Suppressor macrophage treated with lipopolysaccharide for 1 hour (primary cell): ENCODE data around the gene TMEM175.
"Not testable (repeated sequence)": the region's sequence is repeated elsewhere in the genome, so short reads cannot be mapped to it uniquely, and the experiment has no call there.

ENCODE experiments used
- DNase-seq, 3 donors: peaks; one replicate each; pipeline ENCODE4 v3.0.0-alpha.2; 2020 to 2022

TMEM175 gene

GRCh38 chr4:992297-993110, 60.2 kb downstream of the TMEM175 start:
- DNase-seq = no peak

- no peak for DNase-seq
Measured at GRCh38 chr4:993111-994029, 61.1 kb downstream of the TMEM175 start, which contains the start of gene SLC26A1. TSS of gene SLC26A1 (minus strand) at chr4:993404. CDS start at chr4:991703, 1,701 bp downstream.

- DNase-seq = peak in 1 of 3 donors; percentile 13
Measured at GRCh38 chr4:995311-996026, 63.2 kb downstream of the TMEM175 start.

- no peak for DNase-seq
Measured at GRCh38 chr4:996030-996996, 64.1 kb downstream of the TMEM175 start.

- DNase-seq = no peak
Measured at GRCh38 chr4:996997-997374, 64.7 kb downstream of the TMEM175 start.

- peak in 2 of 3 donors; percentile 35 to 68 for DNase-seq
Measured at GRCh38 chr4:997375-998071, 65.3 kb downstream of the TMEM175 start.

- no peak for DNase-seq
Measured at GRCh38 chr4:998096-998691, 65.9 kb downstream of the TMEM175 start.

GRCh38 chr4:999240-999863, 67.1 kb downstream of the TMEM175 start:
- not testable (repeated sequence) for DNase-seq

GRCh38 chr4:999882-1000425, 67.7 kb downstream of the TMEM175 start:
- DNase-seq = no peak

- DNase-seq = no peak
Measured at GRCh38 chr4:1000686-1001260, 68.5 kb downstream of the TMEM175 start.

GRCh38 chr4:1001561-1002130, 69.4 kb downstream of the TMEM175 start:
- no peak for DNase-seq

- peak in 1 of 3 donors; percentile 22 for DNase-seq
Measured at GRCh38 chr4:1002131-1002630, 69.9 kb downstream of the TMEM175 start.

GRCh38 chr4:1002631-1003251, 70.5 kb downstream of the TMEM175 start:
- no peak for DNase-seq

GRCh38 chr4:1003271-1004070, 71.2 kb downstream of the TMEM175 start:
- DNase-seq = no peak

GRCh38 chr4:1004071-1004418, 71.8 kb downstream of the TMEM175 start:
- no peak for DNase-seq

- no peak for DNase-seq
Measured at GRCh38 chr4:1004557-1005485, 72.6 kb downstream of the TMEM175 start.
